ENCODE data around the gene GSTK1.
"Not testable (repeated sequence)": the region's sequence is repeated elsewhere in the genome, so short reads cannot be mapped to it uniquely, and the experiment has no call there.

GSTK1 gene

DNA sequence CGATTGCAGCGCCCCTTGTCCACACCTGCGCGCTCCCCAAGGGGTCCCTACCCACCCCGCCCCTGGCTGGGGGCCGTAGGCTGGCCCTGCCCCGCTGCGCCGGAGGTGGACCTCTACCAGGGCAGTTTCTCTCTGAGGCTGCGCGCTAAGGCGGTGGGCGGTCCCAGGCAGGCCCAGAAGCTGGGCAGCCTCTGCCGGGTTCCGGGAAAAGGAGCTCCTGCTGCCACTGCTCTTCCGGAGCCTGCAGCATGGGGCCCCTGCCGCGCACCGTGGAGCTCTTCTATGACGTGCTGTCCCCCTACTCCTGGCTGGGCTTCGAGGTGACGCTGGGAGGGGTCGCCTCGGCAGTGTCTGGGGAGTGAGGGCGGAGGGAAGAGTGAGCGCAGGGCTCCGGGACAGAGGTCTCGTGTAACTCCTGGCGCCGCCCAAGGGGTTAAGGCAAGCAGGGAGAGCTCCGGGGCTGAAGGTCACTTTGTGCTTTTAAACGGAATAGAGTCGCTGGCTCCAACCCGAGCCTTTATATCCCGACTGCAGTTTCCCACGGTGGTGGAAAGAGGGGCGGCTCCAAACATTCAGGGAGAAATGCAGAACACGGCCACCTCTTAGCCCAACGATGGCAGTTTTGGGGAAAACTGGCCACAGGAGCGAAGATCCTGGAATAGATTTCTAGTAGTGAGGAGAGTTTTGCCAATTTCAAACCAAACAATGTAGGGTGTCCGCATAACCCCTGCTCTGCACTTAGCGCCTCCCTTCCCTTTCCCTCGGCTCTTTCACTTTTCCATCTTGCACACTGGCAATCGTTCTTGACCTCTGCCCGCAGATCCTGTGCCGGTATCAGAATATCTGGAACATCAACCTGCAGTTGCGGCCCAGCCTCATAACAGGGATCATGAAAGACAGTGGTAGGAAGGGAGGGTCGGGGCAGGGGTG, at the start of gene GSTK1:
TSS of gene GSTK1 (plus strand) at position 176 of the 930 bp plus-strand sequence. CDS start at position 249, 73 bp downstream.
- DNase-seq = peak; percentile 82 to 90 (median 85)

- DNase-seq = not testable (repeated sequence)
Measured at GRCh38 chr7:143213478-143213877, 49.8 kb upstream of the GSTK1 start.

DNA sequence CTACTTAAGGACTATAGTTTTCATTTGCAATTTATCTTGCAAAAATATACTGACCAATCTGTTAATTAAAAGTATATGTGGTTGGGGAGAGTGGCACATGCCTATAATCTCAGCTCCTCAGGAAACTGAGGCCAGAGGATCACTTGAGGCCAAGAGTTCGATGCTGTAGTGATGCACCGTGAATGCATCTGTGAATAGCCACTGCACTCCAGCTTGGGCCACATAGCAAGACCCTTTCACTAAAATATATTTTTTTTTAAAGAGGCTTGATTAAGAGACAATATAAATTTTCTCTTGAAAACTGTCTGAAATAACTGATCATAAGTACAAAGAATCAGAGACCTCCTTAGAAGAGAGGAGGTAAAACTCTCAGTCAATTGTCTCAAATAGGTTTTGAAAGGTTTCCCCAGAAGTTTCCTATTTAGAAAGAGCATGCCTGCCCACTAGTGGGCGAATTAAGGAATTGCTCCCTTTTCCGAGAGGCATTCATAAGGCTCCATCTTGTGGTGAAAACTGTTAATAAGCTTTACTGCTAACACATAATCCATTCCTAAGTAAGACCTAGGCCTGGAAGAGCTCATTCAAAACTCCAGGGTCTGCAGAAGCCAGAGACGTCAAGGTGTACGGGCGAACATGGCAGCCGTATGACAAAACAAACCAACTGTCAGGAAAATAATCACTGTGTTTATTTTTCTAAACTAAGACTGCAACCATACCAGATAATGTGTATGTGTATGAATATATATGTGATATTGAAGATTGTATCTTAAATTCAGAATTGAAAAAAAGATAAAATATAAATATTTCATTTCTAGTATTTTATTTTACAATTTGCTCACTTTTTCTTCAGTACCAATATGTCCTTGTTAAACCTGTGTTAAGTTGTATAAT, 48.2 kb upstream of the GSTK1 start:
- peak; percentile 88 to 96 (median 92) for DNase-seq

DNA sequence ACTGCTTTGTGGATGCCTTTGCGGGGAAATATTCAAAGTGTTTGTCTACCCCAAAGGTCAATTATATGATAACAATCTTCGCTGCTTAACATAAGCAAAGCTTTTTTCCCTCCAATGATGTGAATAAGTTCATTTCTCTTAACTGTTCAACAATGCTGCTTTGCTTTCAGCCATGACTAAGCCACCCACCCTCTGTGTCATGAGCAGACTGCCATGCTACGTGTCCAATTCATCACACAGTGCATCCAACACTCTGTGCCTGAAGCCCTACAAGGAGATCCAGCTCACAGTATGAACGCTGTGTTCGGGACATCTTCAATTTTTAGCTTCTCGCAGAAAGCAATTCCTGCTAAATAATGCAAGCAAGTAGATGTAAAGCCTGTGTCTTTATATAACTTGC, 47.1 kb upstream of the GSTK1 start:
- peak; percentile 49 to 61 (median 60) for DNase-seq

- peak in 1 of 3 donors; percentile 52 for DNase-seq
Measured at GRCh38 chr7:143216686-143217085, 46.6 kb upstream of the GSTK1 start.

DNA sequence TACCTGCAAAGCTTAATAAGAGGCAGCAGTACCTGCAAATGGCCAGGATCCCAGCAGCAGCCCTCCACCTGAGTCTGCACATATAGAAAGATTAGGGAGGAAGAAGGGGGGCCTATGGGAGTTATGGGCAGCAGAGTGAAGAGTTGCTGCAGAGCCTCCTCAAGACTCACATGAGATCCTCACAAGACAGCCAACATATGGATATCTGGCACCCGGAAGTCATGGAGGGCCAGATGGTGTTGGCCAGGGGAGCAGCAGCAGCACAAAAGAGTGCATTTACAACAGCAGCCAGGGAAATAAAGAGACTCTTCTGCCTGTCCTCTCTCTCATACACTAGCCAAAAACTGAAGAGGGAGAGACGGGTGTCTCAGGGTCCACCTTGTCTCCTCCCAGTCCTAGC, 45.4 kb upstream of the GSTK1 start:
- no peak for DNase-seq

- no peak for DNase-seq
Measured at GRCh38 chr7:143221286-143221685, 42.0 kb upstream of the GSTK1 start.

DNA sequence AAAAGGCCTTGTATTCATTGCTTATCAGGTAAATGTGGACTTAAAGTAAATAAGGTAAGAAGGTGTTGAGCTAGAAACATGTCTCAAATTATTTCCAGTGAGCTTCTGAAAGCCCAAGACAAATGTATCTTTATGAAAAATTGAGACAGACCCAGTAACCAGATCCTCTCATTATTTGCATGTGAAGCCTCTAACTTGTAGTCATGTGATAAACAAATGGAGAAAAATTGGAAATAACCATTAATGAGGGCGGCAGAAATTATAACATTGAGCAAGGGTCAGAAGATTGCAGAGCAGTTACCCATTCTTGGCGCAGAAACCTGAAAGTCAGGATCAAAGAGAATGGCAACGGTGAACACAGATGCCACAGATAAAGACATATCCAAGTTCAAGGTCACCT, 41.5 kb upstream of the GSTK1 start, which contains the start of gene TAS2R40:
TSS of gene TAS2R40 (plus strand) at position 301 of the 400 bp plus-strand sequence. CDS start at position 343, 42 bp downstream.
- peak in 1 of 3 donors; percentile 34 for DNase-seq

DNA sequence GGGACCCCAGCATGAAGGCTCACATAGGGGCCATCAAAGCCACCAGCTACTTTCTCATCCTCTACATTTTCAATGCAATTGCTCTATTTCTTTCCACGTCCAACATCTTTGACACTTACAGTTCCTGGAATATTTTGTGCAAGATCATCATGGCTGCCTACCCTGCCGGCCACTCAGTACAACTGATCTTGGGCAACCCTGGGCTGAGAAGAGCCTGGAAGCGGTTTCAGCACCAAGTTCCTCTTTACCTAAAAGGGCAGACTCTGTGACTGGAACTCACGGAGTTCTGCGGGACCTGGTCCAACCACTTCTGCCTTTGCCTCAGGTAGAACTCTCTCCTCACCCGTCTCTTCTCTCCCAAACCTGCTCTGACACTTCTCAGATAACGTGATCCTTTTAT, 40.5 kb upstream of the GSTK1 start:
- peak; percentile 76 to 80 (median 79) for DNase-seq

DNA sequence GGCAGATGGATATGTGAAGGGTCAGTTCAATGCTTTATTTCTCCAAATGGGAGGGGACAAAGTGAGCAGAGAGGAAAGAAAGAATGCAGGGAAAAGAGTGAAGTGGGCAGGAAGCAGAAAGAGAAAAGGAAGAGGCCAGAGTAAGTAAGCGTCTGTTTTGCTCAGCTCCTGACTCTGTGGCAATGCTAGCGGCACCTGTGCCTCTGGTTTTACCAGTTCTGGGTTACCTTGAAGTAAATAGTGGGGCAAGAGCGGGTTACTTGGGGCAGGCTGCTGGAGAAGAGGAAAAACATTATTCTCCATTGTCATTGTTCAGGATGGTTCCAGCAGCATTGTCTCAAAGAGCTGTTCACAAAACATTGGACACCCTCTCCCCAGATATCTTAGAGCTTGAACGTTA, 39.5 kb upstream of the GSTK1 start:
- no peak for DNase-seq

- DNase-seq = no peak
Measured at GRCh38 chr7:143225047-143225446, 38.2 kb upstream of the GSTK1 start.

DNA sequence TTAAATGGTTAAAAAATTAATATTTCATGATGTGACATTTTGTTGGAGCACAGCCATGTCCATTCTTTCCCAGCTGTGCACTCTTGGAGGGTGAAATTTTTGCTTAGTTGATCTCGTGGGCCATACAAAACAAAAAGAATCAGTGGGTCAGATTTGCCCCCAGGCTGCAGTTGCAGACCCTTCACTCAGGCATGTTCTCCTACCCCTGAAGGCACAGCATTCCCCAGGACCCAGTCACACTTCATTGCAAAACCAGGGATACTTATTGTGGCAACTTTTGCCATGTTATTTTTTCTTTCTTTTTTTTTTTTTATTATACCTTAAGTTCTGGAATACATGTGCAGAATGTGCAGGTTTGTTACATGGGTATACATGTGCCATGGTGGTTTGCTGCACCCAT, 35.4 kb upstream of the GSTK1 start:
- DNase-seq = no peak

- DNase-seq = no peak
Measured at GRCh38 chr7:143229054-143229790, 34.0 kb upstream of the GSTK1 start.

DNA sequence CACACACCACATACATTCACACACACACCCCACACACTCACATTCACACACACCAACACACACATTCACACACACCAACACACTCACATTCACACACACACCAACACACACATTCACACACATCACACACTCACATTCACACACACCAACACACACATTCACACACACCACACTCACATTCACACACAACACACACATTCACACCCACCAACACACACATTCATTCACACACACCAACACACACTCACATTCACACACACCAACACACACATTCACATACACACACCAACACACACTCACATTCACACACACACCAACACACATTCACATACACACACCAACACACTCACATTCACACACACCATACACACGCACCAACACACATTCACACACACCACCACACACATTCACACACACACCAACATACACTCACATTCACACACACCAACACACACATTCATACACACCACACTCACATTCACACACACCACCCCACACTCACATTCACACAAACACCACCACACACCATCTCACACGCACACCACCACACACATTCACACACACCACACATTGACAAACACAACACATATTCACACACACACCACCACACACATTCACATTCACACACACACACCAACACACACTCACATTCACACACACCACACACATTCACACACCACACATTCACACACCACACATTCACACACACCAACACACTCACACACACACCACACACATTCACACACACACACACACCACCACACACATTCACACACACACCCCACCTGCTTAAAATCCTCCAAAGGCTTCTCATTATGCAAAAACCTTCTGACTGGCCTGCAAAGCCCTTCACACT, 32.4 kb upstream of the GSTK1 start:
- DNase-seq = no peak

DNA sequence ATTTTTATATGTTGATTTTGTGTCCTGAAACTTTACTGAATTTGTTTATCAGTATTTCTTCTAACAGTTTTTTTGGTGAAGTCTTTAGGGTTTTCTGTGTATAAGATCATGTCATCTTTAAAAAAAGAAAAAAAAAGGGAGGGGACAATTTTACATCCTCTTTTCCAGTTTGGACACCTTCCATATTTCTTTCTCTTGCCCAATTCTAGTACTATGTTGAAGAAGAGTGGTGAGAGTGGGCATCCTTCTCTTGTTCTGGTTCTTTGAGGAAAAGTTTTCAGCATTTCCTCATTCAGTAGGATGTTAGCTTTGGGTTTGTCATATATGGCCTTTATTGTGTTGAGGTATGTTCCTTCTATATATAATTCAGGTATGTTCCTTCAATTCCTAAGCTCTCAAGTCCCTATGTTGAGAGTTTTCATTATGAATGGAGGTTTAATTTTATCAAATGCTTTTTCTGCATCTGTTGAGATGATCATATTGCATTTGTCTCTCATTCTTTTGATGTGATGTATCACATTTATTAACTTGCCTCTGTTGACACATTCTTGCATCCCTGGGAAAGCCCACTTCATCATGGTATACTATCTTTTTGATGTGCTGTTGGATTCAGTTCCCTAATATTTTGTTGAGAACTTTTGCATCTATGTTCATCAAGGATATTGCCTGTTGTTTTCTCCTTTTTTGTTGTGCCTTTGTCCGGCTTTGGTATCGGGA, 29.3 kb upstream of the GSTK1 start:
- peak; percentile 57 to 88 (median 83) for DNase-seq

DNA sequence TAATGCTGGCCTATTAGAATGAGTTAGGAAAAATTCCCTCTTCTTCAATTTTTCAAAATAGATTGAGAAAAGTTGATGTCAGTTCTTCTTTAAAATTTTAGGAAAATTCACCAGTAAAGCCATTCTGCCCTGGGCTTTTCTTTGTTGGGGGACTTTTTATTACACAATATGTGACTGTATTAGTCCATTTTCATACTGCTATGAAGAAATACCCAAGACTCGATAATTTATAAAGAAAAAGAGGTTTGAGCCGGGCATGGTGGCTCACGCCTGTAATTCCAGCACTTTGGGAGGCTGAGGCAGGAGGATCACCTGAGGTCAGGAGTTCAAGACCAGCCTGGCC, 28.7 kb upstream of the GSTK1 start:
- DNase-seq = peak; percentile 46 to 81 (median 77)

DNA sequence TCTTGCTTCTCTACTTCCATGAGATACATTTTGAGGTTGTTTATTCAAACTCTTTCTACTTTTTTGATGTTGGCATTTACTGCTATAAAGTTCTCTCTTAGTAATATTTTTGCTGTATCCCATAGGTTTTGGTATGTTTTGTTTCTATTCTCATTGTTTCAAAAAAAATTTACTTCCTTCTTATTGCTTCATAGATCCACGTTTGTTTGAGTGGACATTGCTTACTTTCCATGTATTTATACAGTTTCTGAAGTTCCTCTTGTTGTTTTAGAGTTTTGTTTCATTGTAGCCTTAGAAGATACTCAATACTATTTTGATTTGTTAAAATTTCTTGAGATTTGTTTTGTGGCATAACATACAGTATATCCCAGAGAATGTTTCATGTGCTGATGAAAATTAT, 27.7 kb upstream of the GSTK1 start:
- peak in 2 of 3 donors; percentile 38 to 49 for DNase-seq

- no peak for DNase-seq
Measured at GRCh38 chr7:143236408-143236990, 26.7 kb upstream of the GSTK1 start.

GRCh38 chr7:143237366-143237765, 25.9 kb upstream of the GSTK1 start:
- DNase-seq = peak; percentile 56 to 70 (median 63)

DNA sequence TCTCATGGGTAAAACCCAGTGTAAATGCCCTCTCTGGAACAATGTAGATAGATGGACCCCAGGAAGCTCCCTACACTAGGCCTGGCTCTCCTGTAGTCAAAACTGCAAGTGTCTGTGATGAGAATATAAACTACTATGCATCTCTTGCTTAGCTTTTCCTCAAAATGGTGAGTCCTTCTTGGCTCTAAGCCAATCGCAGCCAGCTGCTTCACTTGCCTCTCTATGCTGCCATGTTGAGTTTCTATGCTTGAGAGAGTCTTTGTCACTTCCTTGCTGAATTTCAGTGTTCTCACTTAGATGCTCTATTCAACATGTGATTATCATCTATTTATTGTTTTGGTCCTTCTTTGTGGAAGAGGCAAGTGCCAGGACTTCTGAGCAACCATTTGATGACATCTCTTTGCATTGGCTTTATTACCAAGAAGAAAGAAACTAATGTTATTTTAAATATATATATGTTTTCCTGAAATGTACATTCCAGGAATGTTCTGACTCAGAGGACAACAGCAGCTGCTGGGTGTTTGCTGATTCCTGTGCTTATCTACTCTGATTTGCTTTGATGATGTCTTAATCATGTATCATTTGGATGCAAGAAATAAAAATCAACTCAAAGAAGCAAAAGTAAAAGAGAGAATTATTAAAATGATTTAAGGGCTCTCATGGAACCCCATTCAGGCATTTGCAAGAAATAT, 24.8 kb upstream of the GSTK1 start:
- no peak for DNase-seq
